Activated B cell treated with CpG ODN at 0.5 μM for 24 hours (primary cell): ENCODE results near the gene NT5C3A. TPM values are rescaled to one million over a fixed set of nuclear protein-coding genes. Genes with fewer than 3 reads are reported as not detected.
"Not testable (repeated sequence)": the region's sequence is repeated elsewhere in the genome, so short reads cannot be mapped to it uniquely, and the experiment has no call there.

ENCODE experiments used
- ATAC-seq: fragments of 200-7000 bp; cut with Tn5 transposase; one replicate; pipeline ENCODE4 v1.10.0; 2021; ENCODE audit warnings: low read depth, mild to moderate bottlenecking, moderate library complexity
- CTCF ChIA-PET: fragments of 350-600 bp; sonication (Branson Sonifier 250); formaldehyde crosslinking; loops from one replicate; lab custom pipeline; 2021; ENCODE audit warnings: antibody characterized with exemption; lab: Charles Lee
- POLR2A ChIA-PET: fragments of 350-600 bp; sonication (Branson Sonifier 250); formaldehyde crosslinking; loops from one replicate; lab custom pipeline; 2021; ENCODE audit warnings: antibody characterized with exemption; lab: Charles Lee
- DNase-seq: peaks from one replicate; pipeline ENCODE4 v3.0.0; 2022
- H3K27ac Mint-ChIP-seq: one replicate; pipeline ENCODE4 v1.8.0; 2020; ENCODE audit warnings: mixed read lengths
- H3K27me3 Mint-ChIP-seq: one replicate; pipeline ENCODE4 v1.8.0; 2021; ENCODE audit warnings: mixed read lengths
- H3K36me3 Mint-ChIP-seq: one replicate; pipeline ENCODE4 v1.8.0; 2021; ENCODE audit warnings: low read depth, mixed read lengths
- H3K4me1 Mint-ChIP-seq: one replicate; pipeline ENCODE4 v1.8.0; 2021; ENCODE audit warnings: mixed read lengths
- H3K4me3 Mint-ChIP-seq: one replicate; pipeline ENCODE4 v1.8.0; 2020; ENCODE audit warnings: mild to moderate bottlenecking, mixed read lengths
- H3K9me3 Mint-ChIP-seq: one replicate; pipeline ENCODE4 v1.8.0; 2020; ENCODE audit warnings: mixed read lengths
- intact Hi-C: fragments of 100-400 bp; cut with micrococcal nuclease; formaldehyde crosslinking; loops from one replicate; pipeline ENCODE4 v1.15.1; 2024
- total RNA-seq: library from RNA; stranded (reverse); gene quantifications from 2 replicates; pipeline ENCODE4 v1.2.3, GENCODE V29; 2022
- TF ChIP-seq, protein P1 (sequence below): fragments of 200-600 bp; IDR thresholded peaks from one replicate; pipeline ENCODE4 v1.8.0; 2022; ENCODE audit warnings: antibody characterized with exemption, mild to moderate bottlenecking

NT5C3A gene
- total RNA-seq, 1 donor from 2014 or later = 40.7 TPM

DNA sequence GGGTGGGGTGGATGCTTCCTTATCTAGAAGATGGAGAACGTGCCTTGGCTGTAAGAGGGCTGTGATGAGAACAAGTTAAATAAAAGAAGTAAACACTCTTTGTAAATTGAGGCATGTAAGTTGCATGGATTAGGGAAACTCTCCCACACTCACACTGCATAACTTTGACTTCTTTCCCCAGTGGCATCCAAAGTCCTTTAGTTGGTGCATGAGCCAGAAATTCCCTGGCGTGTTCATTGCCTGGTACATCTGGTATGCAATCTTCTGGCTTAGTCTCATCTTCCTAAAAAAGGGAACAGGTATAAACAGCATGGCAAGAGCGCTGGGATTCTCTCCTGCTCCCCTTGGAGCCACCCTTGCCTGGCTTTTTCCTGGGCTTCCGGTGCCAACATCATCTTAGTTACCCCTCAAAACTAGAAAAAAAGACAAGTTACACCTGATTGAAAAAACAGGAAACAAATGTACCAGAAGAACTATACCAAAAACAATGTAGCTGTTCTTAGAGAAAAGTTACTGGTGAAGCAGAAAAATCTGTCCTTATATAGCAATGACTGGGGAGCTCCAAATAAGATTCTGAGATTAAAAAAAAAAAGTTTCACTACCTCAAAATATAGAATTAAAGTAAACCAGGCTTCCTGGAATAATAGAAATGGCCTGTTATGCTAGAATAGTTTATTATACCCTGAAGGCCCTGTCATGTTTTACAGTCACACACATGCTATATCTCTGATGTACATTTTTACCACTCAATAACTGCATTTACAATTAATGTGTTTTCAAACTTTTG is 36.8 kb upstream of the NT5C3A start:
- no peaks in the 10 kb centered on the region for H3K9me3 Mint-ChIP-seq
- TF ChIP-seq, protein P1, sequence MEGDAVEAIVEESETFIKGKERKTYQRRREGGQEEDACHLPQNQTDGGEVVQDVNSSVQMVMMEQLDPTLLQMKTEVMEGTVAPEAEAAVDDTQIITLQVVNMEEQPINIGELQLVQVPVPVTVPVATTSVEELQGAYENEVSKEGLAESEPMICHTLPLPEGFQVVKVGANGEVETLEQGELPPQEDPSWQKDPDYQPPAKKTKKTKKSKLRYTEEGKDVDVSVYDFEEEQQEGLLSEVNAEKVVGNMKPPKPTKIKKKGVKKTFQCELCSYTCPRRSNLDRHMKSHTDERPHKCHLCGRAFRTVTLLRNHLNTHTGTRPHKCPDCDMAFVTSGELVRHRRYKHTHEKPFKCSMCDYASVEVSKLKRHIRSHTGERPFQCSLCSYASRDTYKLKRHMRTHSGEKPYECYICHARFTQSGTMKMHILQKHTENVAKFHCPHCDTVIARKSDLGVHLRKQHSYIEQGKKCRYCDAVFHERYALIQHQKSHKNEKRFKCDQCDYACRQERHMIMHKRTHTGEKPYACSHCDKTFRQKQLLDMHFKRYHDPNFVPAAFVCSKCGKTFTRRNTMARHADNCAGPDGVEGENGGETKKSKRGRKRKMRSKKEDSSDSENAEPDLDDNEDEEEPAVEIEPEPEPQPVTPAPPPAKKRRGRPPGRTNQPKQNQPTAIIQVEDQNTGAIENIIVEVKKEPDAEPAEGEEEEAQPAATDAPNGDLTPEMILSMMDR = no peak
- peaks cover 59% of the 10 kb centered on the region for H3K4me1 Mint-ChIP-seq
- ATAC-seq (peak; percentile 83), DNase-seq (no peak)
- H3K27ac Mint-ChIP-seq = peak overlapping the region; percentile 95
- ChIA-PET CTCF (interaction anchor here (1.8 kb wide), 1 partner anchor 9 kb away, joined by 16 read pairs; the partner anchor contains the start of gene RP9), POLR2A (interaction anchor here (0.7 to 3.2 kb wide), 7 partner anchors 9 to 299 kb away, joined by 3 to 36 read pairs (median 3); partner anchors contain the start of genes NT5C3A and RP9)
- peaks cover 87% of the 10 kb centered on the region for H3K36me3 Mint-ChIP-seq
- no peaks in the 10 kb centered on the region for H3K27me3 Mint-ChIP-seq
- intact Hi-C loops = loop anchor here (1.0 kb wide), 2 partner anchors 8 to 37 kb away; partner anchors contain the start of gene NT5C3A
- H3K4me3 Mint-ChIP-seq = peak overlapping the region; percentile 67

DNA sequence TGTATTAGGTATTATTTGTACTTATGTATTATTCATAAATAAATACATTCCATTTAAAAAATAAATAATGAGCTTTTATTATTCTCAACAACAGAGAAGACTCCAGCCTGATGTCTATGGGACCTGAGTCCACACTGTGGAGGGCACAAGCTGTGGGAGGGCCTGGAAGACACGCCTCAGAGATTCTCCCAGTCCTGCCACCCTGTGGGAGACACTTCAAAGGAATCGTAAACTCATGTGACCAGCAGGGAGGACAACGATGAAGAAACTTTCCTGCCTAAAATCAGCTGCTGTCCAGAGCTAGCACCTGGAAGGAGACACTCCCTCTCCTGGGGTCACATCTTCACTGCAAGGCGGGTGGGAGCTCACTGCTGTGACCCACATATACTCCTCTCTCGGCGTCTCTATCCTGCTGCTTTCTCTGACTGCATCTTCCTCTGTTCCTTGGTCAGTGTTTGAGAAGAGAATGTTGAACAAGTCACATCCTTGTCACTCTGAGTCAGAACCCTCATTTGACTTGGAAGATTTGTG is 32.2 kb upstream of the NT5C3A start:
- DNase-seq, intact Hi-C loops, H3K27ac Mint-ChIP-seq, ATAC-seq, CTCF ChIA-PET, H3K27me3 Mint-ChIP-seq, H3K4me3 Mint-ChIP-seq, H3K9me3 Mint-ChIP-seq, POLR2A ChIA-PET: not testable (repeated sequence)
- Mint-ChIP-seq H3K4me1 (peaks cover 19% of the 10 kb centered on the region), H3K36me3 (peaks cover 73% of the 10 kb centered on the region)

DNA sequence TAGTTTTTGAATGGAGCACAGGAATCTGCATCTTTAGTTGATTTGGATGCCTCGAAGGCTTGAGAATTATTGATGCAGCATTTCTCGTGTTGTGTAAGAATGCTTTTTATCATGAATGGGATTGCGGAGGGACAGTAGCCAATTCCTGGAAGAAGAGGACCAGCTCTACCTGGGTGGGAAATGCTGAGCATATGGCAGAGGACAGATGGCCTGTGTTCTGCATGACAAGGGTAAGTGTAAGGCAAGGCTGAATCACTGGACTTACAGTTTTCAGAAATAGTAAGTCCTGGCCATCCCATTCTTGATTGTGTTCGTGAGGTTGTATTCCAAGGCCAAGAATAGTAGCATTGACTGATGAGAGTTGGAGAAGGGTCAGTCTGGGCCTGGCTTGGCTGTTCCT is 30.7 kb upstream of the NT5C3A start:
- Mint-ChIP-seq H3K27me3 (no peaks in the 10 kb centered on the region), H3K4me1 (peaks cover 11% of the 10 kb centered on the region), H3K4me3 (no peak overlapping the region), H3K27ac (no peak overlapping the region), H3K9me3 (no peaks in the 10 kb centered on the region), H3K36me3 (peaks cover 60% of the 10 kb centered on the region)
- DNase-seq (no peak), ATAC-seq (no peak)
- TF ChIP-seq, protein P1 = no peak
- CTCF ChIA-PET = no interaction called here
- intact Hi-C loops = no loop called here
- POLR2A ChIA-PET = no interaction called here

DNA sequence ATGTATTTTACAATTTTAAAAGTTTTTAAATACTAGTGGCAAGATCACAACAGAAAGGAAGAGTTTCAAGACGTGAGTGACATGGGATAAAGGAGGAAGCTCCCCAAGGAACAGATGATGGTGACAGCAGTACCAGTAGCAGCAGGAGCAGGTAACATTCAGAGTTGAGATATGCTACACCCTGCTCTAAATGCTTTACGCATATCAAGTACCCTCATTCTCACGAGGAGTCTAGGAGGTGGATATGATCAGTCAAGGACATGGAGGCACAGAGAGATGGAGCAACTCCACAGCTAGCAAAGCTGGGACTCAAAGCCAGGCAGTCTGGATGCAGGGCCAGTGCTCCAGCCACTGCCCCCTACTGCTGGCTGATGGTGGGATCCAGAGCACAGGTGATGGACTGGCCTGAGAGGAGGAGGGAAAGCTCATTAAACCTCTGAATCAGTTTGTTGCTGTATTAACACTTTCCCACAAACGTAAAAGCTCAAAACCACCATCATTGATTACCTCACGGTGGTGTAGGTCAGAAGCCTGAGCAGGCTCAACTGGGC is 29.1 kb upstream of the NT5C3A start:
- no peaks in the 10 kb centered on the region for H3K9me3 Mint-ChIP-seq
- ChIA-PET CTCF (no interaction called here), POLR2A (no interaction called here)
- peaks cover 9% of the 10 kb centered on the region for H3K4me1 Mint-ChIP-seq
- H3K4me3 Mint-ChIP-seq = no peak overlapping the region
- H3K27me3 Mint-ChIP-seq = no peaks in the 10 kb centered on the region
- DNase-seq (no peak), ATAC-seq (no peak)
- no peak overlapping the region for H3K27ac Mint-ChIP-seq
- intact Hi-C loops = no loop called here
- TF ChIP-seq, protein P1 = no peak
- H3K36me3 Mint-ChIP-seq = peaks cover 44% of the 10 kb centered on the region

DNA sequence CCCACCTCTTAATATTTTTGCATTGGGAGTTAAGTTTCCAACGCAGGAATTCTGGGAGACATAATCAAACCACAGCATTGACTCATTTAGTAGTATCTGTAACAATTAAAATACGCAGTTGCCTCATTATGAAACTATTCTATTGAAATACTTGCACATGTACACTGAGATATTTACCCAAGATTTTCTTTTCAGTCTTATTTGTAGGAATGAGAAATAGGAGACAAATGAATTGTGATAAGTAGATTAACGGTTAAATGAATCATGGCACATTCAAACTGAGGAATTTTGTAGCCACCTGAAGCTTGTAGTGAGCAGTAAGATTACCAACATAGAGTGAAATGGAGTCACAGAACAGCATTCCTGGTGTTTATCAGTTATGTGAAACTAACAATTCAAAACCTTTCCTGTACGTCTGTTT is 28.5 kb upstream of the NT5C3A start:
- Mint-ChIP-seq H3K27ac (no peak overlapping the region), H3K36me3 (peaks cover 38% of the 10 kb centered on the region), H3K27me3 (no peaks in the 10 kb centered on the region), H3K9me3 (peaks cover 2% of the 10 kb centered on the region), H3K4me1 (peaks cover 9% of the 10 kb centered on the region), H3K4me3 (no peak overlapping the region)
- ChIA-PET POLR2A (interaction anchor here (0.7 kb wide), 1 partner anchor 15 kb away, joined by 4 read pairs; no protein-coding TSS in a partner anchor), CTCF (no interaction called here)
- DNase-seq = no peak
- TF ChIP-seq, protein P1 = no peak
- intact Hi-C loops = no loop called here
- no peak for ATAC-seq
